Liver (tissue), 9 donors: Measurements from ENCODE around the gene DNAAF5. TPM values are rescaled to one million over a fixed set of nuclear protein-coding genes. Genes with fewer than 3 reads are reported as not detected.

Experiments
- DNase-seq: peaks from one replicate; pipeline ENCODE4 v3.0.0-alpha.2; 2017; ENCODE audit warnings: low spot score
- H3K27ac ChIP-seq, 2 donors: one replicate each; pipeline ENCODE4 v1.7.0; 2013; ENCODE audit warnings: inconsistent platforms in 2 of 2, low read length in 2 of 2, control low read depth in 1 of 2, low read depth in 1 of 2, mild to moderate bottlenecking in 1 of 2
- H3K27me3 ChIP-seq, 4 donors: one replicate each; pipeline versions ENCODE4 v1.6.1 to v1.7.0; 2013; ENCODE audit warnings: low read length in 3 of 4, inconsistent platforms in 1 of 4, mild to moderate bottlenecking in 1 of 4, moderate library complexity in 1 of 4; ENCODE audit not compliant: control insufficient read depth in 4 of 4, insufficient read depth in 4 of 4
- H3K36me3 ChIP-seq, 4 donors: one replicate each; pipeline versions ENCODE4 v1.6.1 to v1.7.0; 2013; ENCODE audit warnings: low read length in 3 of 4, mild to moderate bottlenecking in 3 of 4, low read depth in 1 of 4, moderate library complexity in 1 of 4; ENCODE audit not compliant: control insufficient read depth in 4 of 4, insufficient read depth in 3 of 4
- H3K4me1 ChIP-seq, 4 donors: one replicate each; pipeline versions ENCODE4 v1.6.1 to v1.7.0; 2013; ENCODE audit warnings: low read length in 3 of 4, mild to moderate bottlenecking in 3 of 4, moderate library complexity in 1 of 4; ENCODE audit not compliant: control insufficient read depth in 4 of 4, insufficient read depth in 4 of 4
- H3K4me3 ChIP-seq, 3 donors: one replicate each; pipeline versions ENCODE4 v1.6.1 to v1.7.0; 2013; ENCODE audit warnings: low read length in 3 of 3, control low read depth in 1 of 3, low read depth in 1 of 3, mild to moderate bottlenecking in 1 of 3
- H3K9ac ChIP-seq, 2 donors: one replicate each; pipeline ENCODE4 v1.7.0; 2013; ENCODE audit warnings: low read length in 2 of 2, mild to moderate bottlenecking in 2 of 2, moderate library complexity in 2 of 2, control low read depth in 1 of 2, low read depth in 1 of 2
- H3K9me3 ChIP-seq, 4 donors: one replicate each; pipeline versions ENCODE4 v1.6.1 to v1.7.0; 2013; ENCODE audit warnings: low read length in 3 of 4; ENCODE audit not compliant: control insufficient read depth in 4 of 4
- EGR1 ChIP-seq, 2 donors: IDR thresholded peaks; 2 replicates each; pipeline ENCODE4 v1.6.1; 2016 to 2018; ENCODE audit warnings: antibody characterized with exemption in 2 of 2, low read depth in 2 of 2
- FOXA1 ChIP-seq: IDR thresholded peaks from 2 replicates; pipeline ENCODE4 v1.6.1; 2016; ENCODE audit warnings: antibody characterized with exemption
- FOXA2 ChIP-seq: IDR thresholded peaks from 2 replicates; pipeline ENCODE4 v1.6.1; 2016; ENCODE audit warnings: antibody characterized with exemption
- GABPA ChIP-seq, 2 donors: IDR thresholded peaks in 1 of 2; conservative IDR thresholded peaks in 1 of 2; 2 replicates each; pipeline ENCODE4 v1.6.1; 2016; ENCODE audit warnings: antibody characterized with exemption in 2 of 2, mild to moderate bottlenecking in 1 of 2, moderate library complexity in 1 of 2
- HNF4A ChIP-seq, 2 donors: conservative IDR thresholded peaks; 2 replicates each; pipeline ENCODE4 v1.6.1; 2016; ENCODE audit warnings: antibody characterized with exemption in 2 of 2, mild to moderate bottlenecking in 2 of 2
- HNF4G ChIP-seq: IDR thresholded peaks from 2 replicates; pipeline ENCODE4 v1.6.1; 2016; ENCODE audit warnings: antibody characterized with exemption
- JUND ChIP-seq, 2 donors: IDR thresholded peaks; 2 replicates each; pipeline ENCODE4 v1.6.1; 2016; ENCODE audit warnings: antibody characterized with exemption in 2 of 2
- RAD21 ChIP-seq, 2 donors: IDR thresholded peaks; 2 replicates each; pipeline ENCODE4 v1.6.1; 2016; ENCODE audit warnings: antibody characterized with exemption in 2 of 2, mild to moderate bottlenecking in 2 of 2
- RXRA ChIP-seq, 2 donors: IDR thresholded peaks; 2 replicates each; pipeline ENCODE4 v1.6.1; 2017 to 2018; ENCODE audit warnings: antibody characterized with exemption in 2 of 2, mild to moderate bottlenecking in 1 of 2
- SP1 ChIP-seq: IDR thresholded peaks from 2 replicates; pipeline ENCODE4 v1.6.1; 2018; ENCODE audit warnings: antibody characterized with exemption, mild to moderate bottlenecking
- TAF1 ChIP-seq: conservative IDR thresholded peaks from 2 replicates; pipeline ENCODE4 v1.6.1; 2016; ENCODE audit warnings: antibody characterized with exemption, mild to moderate bottlenecking
- WGBS: extraction: QIAGEN DNeasy Blood & Tissue Kit; methylation state at CpG from one replicate; pipeline ENCODE4 v1.1.7; 2013; 5-methylcytosine and 5-hydroxymethylcytosine counted together
- polyA plus RNA-seq, 2 donors: library from polyadenylated mRNA; stranded (reverse) in 1 of 2; unstranded in 1 of 2; fragments of 200-250 nt in 1 of 2; fragments of >200 nt in 1 of 2; fragmentation: Nextera tagmentation in 1 of 2; extraction: Ambion mirVana in 1 of 2; gene quantifications; one replicate each; pipeline versions ENCODE4 v1.2.1 to v1.2.3, GENCODE V29; 2013 to 2015
- total RNA-seq, 2 donors: library from RNA; depleted of rRNA; stranded (reverse); fragments of >200 nt; gene quantifications; one replicate each; pipeline ENCODE4 v1.2.3, GENCODE V29; 2014
- TF ChIP-seq, protein P1 (sequence below): IDR thresholded peaks from 2 replicates; pipeline ENCODE4 v1.6.1; 2016; ENCODE audit warnings: antibody characterized with exemption
- TF ChIP-seq, protein P2 (sequence below): fragments of 150-350 bp; IDR thresholded peaks from 2 replicates; pipeline ENCODE4 v1.5.1; 2017; ENCODE audit warnings: improper control_type of control experiment, low read depth, low read length; ENCODE audit not compliant: missing input control
- TF ChIP-seq, protein P3 (sequence below): IDR thresholded peaks from 2 replicates; pipeline ENCODE4 v1.6.1; 2016; ENCODE audit warnings: antibody characterized with exemption, mild to moderate bottlenecking
- donor health status: healthy.
- donor health status: healthy.
- donor health status: healthy.
- donor health status: healthy.
- donor health status: healthy.

The DNAAF5 gene
- total and polyA plus RNA-seq, 4 donors = 3.1 to 11.1 (median 9.5) TPM

DNA sequence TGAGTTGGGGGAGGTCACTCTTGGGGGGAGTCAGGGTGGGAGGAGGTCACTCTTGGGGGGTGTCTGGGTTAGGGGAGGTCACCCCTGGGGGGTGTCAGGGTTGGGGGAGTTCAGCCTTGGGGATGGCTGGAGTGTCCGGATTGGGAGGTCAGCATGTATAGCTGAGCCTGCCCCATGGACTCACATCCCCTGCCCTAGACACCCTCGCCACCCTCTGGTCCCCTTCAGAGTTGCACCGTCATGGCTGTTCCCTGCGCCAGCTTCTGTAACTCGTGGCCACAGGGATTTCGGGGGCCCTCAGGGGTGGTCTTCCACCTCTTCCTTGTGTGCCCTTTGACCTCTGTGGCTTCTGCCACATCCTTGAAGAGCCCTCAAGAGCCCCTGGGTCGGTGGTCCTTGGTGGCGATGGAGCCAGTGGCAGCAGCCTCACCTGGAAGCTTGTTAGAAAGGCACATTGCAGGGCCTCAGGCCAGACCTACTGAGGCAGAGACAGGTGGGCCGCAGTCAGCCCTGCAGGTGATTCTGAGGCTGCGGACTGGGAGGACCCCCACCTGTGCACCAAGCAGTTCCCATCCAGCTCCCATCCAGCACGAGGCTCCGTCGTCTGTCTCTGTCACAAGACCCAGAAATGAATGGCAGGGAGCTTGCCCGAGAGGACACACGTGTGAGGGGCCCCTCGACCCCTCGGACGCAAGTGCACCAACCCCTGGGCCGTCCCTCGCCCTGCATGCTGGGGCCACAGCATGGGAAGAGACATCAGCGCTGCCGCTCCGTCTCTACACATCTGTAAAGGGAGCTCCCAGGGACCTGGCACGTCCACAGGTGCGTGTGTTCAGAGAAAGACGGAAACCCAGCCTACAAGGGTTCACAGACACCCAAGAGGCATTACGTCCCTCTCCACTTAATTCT lies 61.1 kb downstream of the DNAAF5 start:
- WGBS = 98% methylated on average over 27 of the region's 27 CpGs
- no peak overlapping the region for H3K9ac ChIP-seq
- H3K4me1 ChIP-seq = no peaks in the 10 kb centered on the region
- H3K36me3 ChIP-seq = peaks cover 0 to 11% (median 5%) of the 10 kb centered on the region in 4 donors
- TF ChIP-seq JUND (IDR thresholded peaks at IDR 0.05) (no peak), HNF4A (conservative IDR thresholded peaks at IDR 0.05) (no peak), RXRA (IDR thresholded peaks at IDR 0.05) (no peak), FOXA2 (no peak), FOXA1 (no peak), SP1 (no peak), HNF4G (no peak)
- TF ChIP-seq, protein P1, sequence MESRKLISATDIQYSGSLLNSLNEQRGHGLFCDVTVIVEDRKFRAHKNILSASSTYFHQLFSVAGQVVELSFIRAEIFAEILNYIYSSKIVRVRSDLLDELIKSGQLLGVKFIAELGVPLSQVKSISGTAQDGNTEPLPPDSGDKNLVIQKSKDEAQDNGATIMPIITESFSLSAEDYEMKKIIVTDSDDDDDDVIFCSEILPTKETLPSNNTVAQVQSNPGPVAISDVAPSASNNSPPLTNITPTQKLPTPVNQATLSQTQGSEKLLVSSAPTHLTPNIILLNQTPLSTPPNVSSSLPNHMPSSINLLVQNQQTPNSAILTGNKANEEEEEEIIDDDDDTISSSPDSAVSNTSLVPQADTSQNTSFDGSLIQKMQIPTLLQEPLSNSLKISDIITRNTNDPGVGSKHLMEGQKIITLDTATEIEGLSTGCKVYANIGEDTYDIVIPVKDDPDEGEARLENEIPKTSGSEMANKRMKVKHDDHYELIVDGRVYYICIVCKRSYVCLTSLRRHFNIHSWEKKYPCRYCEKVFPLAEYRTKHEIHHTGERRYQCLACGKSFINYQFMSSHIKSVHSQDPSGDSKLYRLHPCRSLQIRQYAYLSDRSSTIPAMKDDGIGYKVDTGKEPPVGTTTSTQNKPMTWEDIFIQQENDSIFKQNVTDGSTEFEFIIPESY = no peak
- H3K27ac ChIP-seq = no peak overlapping the region
- H3K4me3 ChIP-seq = no peak overlapping the region
- H3K27me3 ChIP-seq = no peaks in the 10 kb centered on the region
- no peak for DNase-seq
- no peaks in the 10 kb centered on the region for H3K9me3 ChIP-seq

DNA sequence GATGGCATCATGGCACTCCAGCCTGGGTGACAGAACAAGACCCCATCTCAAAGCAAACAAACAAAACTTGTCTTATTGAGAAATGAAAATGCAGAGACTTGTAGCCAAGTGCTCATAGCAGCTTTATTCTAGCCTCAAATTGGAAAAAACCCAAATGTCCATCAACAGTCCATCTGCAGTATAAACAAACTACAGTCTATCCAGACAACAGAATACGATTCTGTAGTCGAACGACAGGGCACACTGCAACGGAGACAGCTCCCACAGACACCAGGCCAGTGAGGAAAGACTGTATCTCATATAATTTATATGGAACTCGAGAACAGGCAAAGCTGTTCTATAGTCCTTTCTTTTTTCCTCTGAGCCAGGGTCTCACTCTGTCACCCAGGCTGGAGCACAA lies 65.0 kb downstream of the DNAAF5 start:
- Histone ChIP-seq H3K9me3 (no peaks in the 10 kb centered on the region), H3K36me3 (no peaks in the 10 kb centered on the region), H3K27me3 (no peaks in the 10 kb centered on the region), H3K9ac (no peak overlapping the region), H3K4me3 (no peak overlapping the region), H3K27ac (no peak overlapping the region), H3K4me1 (no peaks in the 10 kb centered on the region)
- 90% methylated on average over 5 of the region's 5 CpGs for WGBS
- TF ChIP-seq GABPA (IDR thresholded peaks at IDR 0.05 in 1 of 2, conservative IDR thresholded peaks at IDR 0.05 in 1 of 2) (no peak), EGR1 (IDR thresholded peaks at IDR 0.05; ENCODE audit: low read depth in 2 of 2) (no peak), JUND (IDR thresholded peaks at IDR 0.05) (no peak), RAD21 (IDR thresholded peaks at IDR 0.05) (no peak), RXRA (IDR thresholded peaks at IDR 0.05) (no peak), FOXA1 (no peak), FOXA2 (no peak), TAF1 (no peak), HNF4A (conservative IDR thresholded peaks at IDR 0.05) (no peak)
- TF ChIP-seq, protein P2, sequence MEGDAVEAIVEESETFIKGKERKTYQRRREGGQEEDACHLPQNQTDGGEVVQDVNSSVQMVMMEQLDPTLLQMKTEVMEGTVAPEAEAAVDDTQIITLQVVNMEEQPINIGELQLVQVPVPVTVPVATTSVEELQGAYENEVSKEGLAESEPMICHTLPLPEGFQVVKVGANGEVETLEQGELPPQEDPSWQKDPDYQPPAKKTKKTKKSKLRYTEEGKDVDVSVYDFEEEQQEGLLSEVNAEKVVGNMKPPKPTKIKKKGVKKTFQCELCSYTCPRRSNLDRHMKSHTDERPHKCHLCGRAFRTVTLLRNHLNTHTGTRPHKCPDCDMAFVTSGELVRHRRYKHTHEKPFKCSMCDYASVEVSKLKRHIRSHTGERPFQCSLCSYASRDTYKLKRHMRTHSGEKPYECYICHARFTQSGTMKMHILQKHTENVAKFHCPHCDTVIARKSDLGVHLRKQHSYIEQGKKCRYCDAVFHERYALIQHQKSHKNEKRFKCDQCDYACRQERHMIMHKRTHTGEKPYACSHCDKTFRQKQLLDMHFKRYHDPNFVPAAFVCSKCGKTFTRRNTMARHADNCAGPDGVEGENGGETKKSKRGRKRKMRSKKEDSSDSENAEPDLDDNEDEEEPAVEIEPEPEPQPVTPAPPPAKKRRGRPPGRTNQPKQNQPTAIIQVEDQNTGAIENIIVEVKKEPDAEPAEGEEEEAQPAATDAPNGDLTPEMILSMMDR = no peak
- TF ChIP-seq, protein P3, sequence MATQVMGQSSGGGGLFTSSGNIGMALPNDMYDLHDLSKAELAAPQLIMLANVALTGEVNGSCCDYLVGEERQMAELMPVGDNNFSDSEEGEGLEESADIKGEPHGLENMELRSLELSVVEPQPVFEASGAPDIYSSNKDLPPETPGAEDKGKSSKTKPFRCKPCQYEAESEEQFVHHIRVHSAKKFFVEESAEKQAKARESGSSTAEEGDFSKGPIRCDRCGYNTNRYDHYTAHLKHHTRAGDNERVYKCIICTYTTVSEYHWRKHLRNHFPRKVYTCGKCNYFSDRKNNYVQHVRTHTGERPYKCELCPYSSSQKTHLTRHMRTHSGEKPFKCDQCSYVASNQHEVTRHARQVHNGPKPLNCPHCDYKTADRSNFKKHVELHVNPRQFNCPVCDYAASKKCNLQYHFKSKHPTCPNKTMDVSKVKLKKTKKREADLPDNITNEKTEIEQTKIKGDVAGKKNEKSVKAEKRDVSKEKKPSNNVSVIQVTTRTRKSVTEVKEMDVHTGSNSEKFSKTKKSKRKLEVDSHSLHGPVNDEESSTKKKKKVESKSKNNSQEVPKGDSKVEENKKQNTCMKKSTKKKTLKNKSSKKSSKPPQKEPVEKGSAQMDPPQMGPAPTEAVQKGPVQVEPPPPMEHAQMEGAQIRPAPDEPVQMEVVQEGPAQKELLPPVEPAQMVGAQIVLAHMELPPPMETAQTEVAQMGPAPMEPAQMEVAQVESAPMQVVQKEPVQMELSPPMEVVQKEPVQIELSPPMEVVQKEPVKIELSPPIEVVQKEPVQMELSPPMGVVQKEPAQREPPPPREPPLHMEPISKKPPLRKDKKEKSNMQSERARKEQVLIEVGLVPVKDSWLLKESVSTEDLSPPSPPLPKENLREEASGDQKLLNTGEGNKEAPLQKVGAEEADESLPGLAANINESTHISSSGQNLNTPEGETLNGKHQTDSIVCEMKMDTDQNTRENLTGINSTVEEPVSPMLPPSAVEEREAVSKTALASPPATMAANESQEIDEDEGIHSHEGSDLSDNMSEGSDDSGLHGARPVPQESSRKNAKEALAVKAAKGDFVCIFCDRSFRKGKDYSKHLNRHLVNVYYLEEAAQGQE = no peak
- no peak for DNase-seq
